Measurements from ENCODE around the gene ZNF292. TPM values are rescaled to one million over a fixed set of nuclear protein-coding genes. Genes with fewer than 3 reads are reported as not detected.

The ZNF292 gene
- total RNA-seq, 2 donors from 2014 or later: 88.3 to 103 TPM

Other genes with a start within 250 kb of the ZNF292 start
- gene HTR1E, start 218.0 kb upstream of the ZNF292 start, total RNA-seq: not detected
- gene CGA, start 60.5 kb upstream of the ZNF292 start, total RNA-seq: under 1 TPM in 1 of 2 donors, not detected in 1; 0.40 TPM
- gene SMIM8, start 167.0 kb downstream of the ZNF292 start, total RNA-seq: 1 to 10 TPM; 5.8 to 7.0 TPM
- gene GJB7, start 173.7 kb downstream of the ZNF292 start, total RNA-seq: not detected
- gene C6orf163, start 189.2 kb downstream of the ZNF292 start, total RNA-seq: 1 to 10 TPM; 1.8 to 2.4 TPM

All from T-helper 17 cell (primary cell).